DND-41 (cell line): ENCODE data around the gene GABBR2.

Source experiments
- ATAC-seq: fragments of 200-7000 bp; cut with Tn5 transposase; 3 replicates; pipeline ENCODE4 v1.9.1; 2021; ENCODE audit warnings: low read depth; ENCODE audit not compliant: insufficient read depth
- DNase-seq: peaks from one replicate; pipeline ENCODE4 v3.0.0-alpha.2; 2020
- H2AFZ ChIP-seq: 2 replicates; pipeline ENCODE4 v1.6.0; 2012; ENCODE audit warnings: low read depth, low read length
- H3K27ac ChIP-seq: 2 replicates; pipeline ENCODE4 v1.5.1; 2012; ENCODE audit warnings: low read length, inconsistent platforms
- H3K27me3 ChIP-seq: fragments of 200-600 bp; sonication (generic); 2 replicates; pipeline ENCODE4 v1.6.0; 2012; ENCODE audit warnings: low read length, mild to moderate bottlenecking, inconsistent platforms; ENCODE audit not compliant: insufficient read depth, poor library complexity
- H3K36me3 ChIP-seq: 2 replicates; pipeline ENCODE4 v1.5.1; 2012; ENCODE audit warnings: low read length, inconsistent platforms; ENCODE audit not compliant: insufficient read depth
- H3K4me1 ChIP-seq: 2 replicates; pipeline ENCODE4 v1.5.1; 2012; ENCODE audit warnings: mild to moderate bottlenecking, low read length; ENCODE audit not compliant: insufficient read depth
- H3K4me2 ChIP-seq: 2 replicates; pipeline ENCODE4 v1.6.0; 2012; ENCODE audit warnings: mild to moderate bottlenecking, moderate library complexity, low read length, inconsistent platforms; ENCODE audit not compliant: insufficient read depth
- H3K4me3 ChIP-seq, 2 experiments: fragments of 200-600 bp in 1 of 2; shearing (Covaris generic) in 1 of 2; 2 replicates each; pipeline ENCODE4 v1.5.1; 2012 to 2016; ENCODE audit warnings: inconsistent platforms in 2 of 2, low read length in 2 of 2, mild to moderate bottlenecking in 2 of 2, low read depth in 1 of 2, moderate library complexity in 1 of 2
- H3K79me2 ChIP-seq: 2 replicates; pipeline ENCODE4 v1.6.0; 2012; ENCODE audit warnings: low read length, inconsistent platforms; ENCODE audit not compliant: insufficient read depth
- H3K9ac ChIP-seq: 2 replicates; pipeline ENCODE4 v1.6.0; 2012; ENCODE audit warnings: low read depth, mild to moderate bottlenecking, inconsistent platforms, low read length, moderate library complexity
- H3K9me3 ChIP-seq: 2 replicates; pipeline ENCODE4 v1.5.1; 2012; ENCODE audit warnings: low read length, moderate library complexity, mild to moderate bottlenecking, inconsistent platforms; ENCODE audit not compliant: insufficient read depth, severe bottlenecking
- H4K20me1 ChIP-seq: 2 replicates; pipeline ENCODE4 v1.6.0; 2012; ENCODE audit warnings: low read length; ENCODE audit not compliant: insufficient read depth
- CTCF ChIP-seq: IDR thresholded peaks from 2 replicates; pipeline ENCODE4 v1.5.1; 2012; ENCODE audit warnings: borderline replicate concordance, low read length, moderate library complexity, mild to moderate bottlenecking; ENCODE audit not compliant: poor library complexity, severe bottlenecking; ENCODE audit errors: extremely low read depth
- EZH2 ChIP-seq: IDR thresholded peaks from 3 replicates; pipeline ENCODE4 v1.6.1; 2012; ENCODE audit warnings: borderline replicate concordance, low read depth, mild to moderate bottlenecking, moderate library complexity, low read length, inconsistent platforms; ENCODE audit not compliant: severe bottlenecking

Gene GABBR2

DNA sequence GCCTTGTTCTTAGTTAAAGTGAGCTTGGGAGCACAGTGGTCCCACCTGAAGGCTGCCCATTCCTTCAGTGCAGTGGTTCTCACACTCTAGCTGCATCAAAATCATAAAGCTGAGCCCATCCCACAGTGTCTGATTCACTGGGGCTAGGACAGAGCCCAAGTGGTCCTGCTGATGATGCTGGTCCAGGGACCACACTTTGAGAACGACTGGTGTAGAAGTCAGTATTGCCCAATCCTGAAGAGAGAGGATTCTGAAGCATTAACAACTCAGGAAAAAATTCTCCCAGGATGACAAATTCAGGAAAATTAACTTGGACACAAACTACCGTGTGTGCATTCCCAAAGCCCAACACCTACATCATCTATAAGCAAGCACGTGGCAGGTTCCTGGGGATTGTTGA, 176.2 kb downstream of the GABBR2 start:
- no peak for DNase-seq
- no peak overlapping the region for H3K27ac ChIP-seq

DNA sequence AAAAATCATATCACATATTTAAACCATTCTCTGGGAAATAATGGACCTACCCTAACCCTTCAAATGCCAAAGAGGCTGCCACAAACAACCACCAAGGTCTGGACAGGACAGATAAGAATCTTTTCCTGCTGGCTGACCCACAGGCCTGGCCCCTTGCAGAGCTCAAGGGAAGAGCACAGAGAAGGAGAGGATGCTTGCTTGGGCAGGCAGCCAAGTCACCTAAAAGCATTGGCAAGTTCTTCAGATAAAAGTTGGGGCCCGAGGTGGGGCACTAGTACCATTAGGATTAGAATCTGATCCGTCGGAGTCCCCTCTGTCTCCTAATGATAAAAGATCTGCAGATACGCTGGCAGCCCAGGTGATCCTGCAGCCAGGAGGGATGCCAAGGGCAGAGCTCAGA, 176.6 kb downstream of the GABBR2 start:
- no peaks in the 10 kb centered on the region for H3K36me3 ChIP-seq
- H3K4me2 ChIP-seq: no peak overlapping the region
- TF ChIP-seq EZH2 (no peak), CTCF (no peak)
- no peaks in the 10 kb centered on the region for H3K9me3 ChIP-seq
- no peak overlapping the region for H2AFZ ChIP-seq
- no peaks in the 10 kb centered on the region for H3K27me3 ChIP-seq
- no peaks in the 10 kb centered on the region for H3K79me2 ChIP-seq
- no peaks in the 10 kb centered on the region for H3K4me1 ChIP-seq
- H3K4me3 ChIP-seq: no peak overlapping the region
- H4K20me1 ChIP-seq: no peaks in the 10 kb centered on the region
- H3K9ac ChIP-seq: no peak overlapping the region
- no peak overlapping the region for H3K27ac ChIP-seq
- ATAC-seq: no peak
- DNase-seq: no peak

More for the DNA sequence above, 176.2 kb downstream of the GABBR2 start:
- Histone ChIP-seq H4K20me1 (no peaks in the 10 kb centered on the region), H3K9ac (no peak overlapping the region), H2AFZ (no peak overlapping the region), H3K4me3 (no peak overlapping the region), H3K9me3 (no peaks in the 10 kb centered on the region), H3K4me1 (no peaks in the 10 kb centered on the region), H3K27me3 (no peaks in the 10 kb centered on the region), H3K79me2 (no peaks in the 10 kb centered on the region), H3K36me3 (no peaks in the 10 kb centered on the region), H3K4me2 (no peak overlapping the region)
- no peak for TF ChIP-seq CTCF
- no peak for TF ChIP-seq EZH2
- no peak for ATAC-seq

- no peak overlapping the region for H3K9ac ChIP-seq
Measured at GRCh38 chr9:98530806-98531386, 177.8 kb downstream of the GABBR2 start.

More at GRCh38 chr9:98530806-98531386, 177.8 kb downstream of the GABBR2 start:
- H3K4me3 ChIP-seq: no peak overlapping the region
- DNase-seq (no peak), ATAC-seq (no peak)
- TF ChIP-seq EZH2 (no peak), CTCF (no peak)
- no peaks in the 10 kb centered on the region for H3K79me2 ChIP-seq
- no peaks in the 10 kb centered on the region for H4K20me1 ChIP-seq
- H3K27ac ChIP-seq: no peak overlapping the region
- no peaks in the 10 kb centered on the region for H3K27me3 ChIP-seq
- H2AFZ ChIP-seq: no peak overlapping the region
- H3K4me2 ChIP-seq: no peak overlapping the region
- H3K9me3 ChIP-seq: no peaks in the 10 kb centered on the region
- H3K36me3 ChIP-seq: no peaks in the 10 kb centered on the region
- H3K4me1 ChIP-seq: no peaks in the 10 kb centered on the region
